HG03575 (cell line): ENCODE data around the gene SLC25A13.
A peak's percentile ranks its signal among the peaks of the same experiment; 100 is the strongest.
"Not testable (repeated sequence)": the region's sequence is repeated elsewhere in the genome, so short reads cannot be mapped to it uniquely, and the experiment has no call there.

Experiments used
- ATAC-seq: cut with Tn5 transposase; IDR thresholded peaks from one replicate; pipeline ENCODE4 v1.9.1; 2021; ENCODE audit not compliant: unreplicated experiment, insufficient number of reproducible peaks, low FRiP score; ENCODE audit errors: extremely low read depth

SLC25A13 gene

DNA sequence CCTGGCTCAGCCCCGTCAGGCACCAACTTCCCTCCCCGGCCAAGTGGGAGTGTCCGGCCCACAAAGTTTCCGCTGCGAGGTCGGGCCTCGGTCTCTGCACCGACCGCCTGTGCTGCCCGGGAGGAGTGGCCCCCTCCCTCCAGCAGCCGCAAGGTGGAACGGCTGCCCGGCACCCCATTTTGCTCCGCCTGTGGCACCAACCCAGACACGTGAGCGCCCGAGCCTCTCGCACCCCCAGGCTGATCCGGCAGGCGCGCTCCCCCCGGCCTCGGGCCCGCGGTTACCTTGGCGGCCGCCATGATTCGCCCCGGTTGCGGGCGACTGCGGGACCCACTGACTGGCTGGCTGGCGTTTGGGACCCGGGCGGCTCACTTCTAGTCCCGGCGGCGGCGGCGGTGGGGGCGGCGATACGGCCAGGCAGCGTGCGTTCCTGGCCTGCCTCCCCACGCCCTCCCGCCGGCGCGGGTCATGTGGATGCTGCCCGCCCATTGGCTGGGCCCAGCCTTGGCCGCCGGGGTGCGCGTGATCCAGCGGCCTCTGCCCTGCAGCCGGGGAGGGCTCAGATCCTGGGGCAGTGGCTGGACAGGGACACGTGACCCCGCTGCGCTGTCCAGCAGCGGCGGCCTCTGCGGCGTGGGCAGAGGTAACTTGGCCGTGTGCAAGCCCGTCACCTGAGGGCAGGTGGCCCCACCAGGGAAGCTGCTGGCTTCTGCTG is at the start of gene SLC25A13:
Gene SLC25A13 (minus strand): TSS at position 441 of the 715 bp plus-strand sequence. CDS start 142 bp downstream, at position 299.
- ATAC-seq = peak; percentile 28

DNA sequence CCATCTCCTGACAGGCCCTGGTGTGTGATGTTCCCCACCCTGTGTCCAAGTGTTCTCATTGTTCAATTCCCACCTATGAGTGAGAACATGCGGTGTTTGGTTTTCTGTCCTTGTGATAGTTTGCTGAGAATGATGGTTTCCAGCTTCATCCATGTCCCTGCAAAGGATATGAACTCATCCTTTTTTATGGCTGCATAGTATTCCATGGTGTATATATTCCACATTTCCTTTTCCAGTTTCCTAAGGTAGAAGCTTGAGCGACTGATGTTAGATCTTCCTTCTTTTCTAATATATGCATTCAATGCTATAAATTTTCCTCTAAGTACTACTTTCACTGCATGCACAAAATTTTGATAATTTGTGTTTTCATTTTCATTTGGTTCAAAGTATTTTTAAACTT is 44.0 kb upstream of the SLC25A13 start:
- not testable (repeated sequence) for ATAC-seq

GRCh38 chr7:96361116-96361857 is 39.4 kb upstream of the SLC25A13 start:
- no peak for ATAC-seq

DNA sequence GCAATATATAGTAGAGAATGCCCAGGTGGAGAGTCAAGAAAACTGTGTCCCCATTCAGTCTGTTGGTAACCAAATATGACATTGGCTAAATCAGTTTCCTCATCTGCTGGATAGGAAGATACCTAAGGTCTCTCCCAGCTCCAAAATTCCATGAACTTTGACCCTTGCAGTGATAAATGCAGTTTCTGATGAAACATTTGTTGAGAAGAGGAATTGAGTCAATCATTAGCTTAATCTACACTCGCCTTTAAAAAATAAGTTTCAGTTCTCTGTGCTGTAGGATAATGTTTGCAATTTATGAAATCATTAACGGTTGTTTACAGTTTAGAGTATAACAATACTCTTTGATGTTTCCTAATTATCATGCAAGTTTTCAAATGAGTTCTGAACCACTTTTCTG is 38.0 kb upstream of the SLC25A13 start:
- no peak for ATAC-seq

GRCh38 chr7:96358236-96358971 is 36.5 kb upstream of the SLC25A13 start:
- not testable (repeated sequence) for ATAC-seq

DNA sequence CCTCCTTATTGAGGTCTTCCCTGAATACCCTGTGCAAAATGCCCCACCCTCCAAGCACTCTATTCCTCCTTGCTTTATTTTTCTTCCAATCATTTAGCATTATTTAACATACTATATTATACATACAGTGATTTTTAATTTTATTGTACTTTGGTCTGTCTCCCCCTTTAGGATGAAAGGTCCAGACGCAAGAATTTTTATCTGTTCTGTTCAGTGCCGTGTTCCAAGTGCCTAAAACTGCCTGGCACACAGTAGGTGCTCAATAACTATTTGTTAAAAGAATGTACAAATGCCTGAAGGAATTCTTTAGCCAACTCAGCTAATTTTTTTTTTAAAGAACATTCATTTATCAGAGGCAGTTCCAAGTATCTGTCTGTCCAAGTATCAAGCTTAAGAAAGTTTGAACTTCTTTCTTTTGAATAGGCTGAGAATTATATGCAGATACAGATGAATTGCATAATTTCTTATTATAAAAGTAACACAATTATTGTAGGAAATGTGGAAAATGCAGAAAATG is 34.1 kb upstream of the SLC25A13 start:
- no peak for ATAC-seq

- no peak for ATAC-seq
Observed at GRCh38 chr7:96354881-96355280, 33.0 kb upstream of the SLC25A13 start.

DNA sequence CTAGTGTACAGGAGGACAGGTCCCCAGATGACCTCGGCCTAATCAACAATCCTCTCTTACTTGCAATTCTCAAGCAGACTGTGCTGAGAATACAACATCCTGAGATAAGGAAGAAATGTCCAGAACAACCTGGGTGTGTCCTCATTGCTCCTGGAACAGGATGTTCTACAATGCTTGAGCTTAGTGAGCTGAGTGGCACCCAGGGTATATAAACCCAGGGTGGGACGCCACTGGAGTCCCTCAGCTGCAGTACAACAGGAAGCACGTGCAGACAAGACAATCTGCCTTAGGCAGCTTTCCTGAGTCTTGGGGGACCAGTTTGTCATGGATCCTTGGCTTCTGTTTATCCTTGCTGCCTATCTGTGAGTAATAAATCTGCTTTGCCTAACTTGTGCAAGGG is 27.7 kb upstream of the SLC25A13 start:
- ATAC-seq = no peak

GRCh38 chr7:96347471-96347870 is 25.6 kb upstream of the SLC25A13 start:
- ATAC-seq = no peak

DNA sequence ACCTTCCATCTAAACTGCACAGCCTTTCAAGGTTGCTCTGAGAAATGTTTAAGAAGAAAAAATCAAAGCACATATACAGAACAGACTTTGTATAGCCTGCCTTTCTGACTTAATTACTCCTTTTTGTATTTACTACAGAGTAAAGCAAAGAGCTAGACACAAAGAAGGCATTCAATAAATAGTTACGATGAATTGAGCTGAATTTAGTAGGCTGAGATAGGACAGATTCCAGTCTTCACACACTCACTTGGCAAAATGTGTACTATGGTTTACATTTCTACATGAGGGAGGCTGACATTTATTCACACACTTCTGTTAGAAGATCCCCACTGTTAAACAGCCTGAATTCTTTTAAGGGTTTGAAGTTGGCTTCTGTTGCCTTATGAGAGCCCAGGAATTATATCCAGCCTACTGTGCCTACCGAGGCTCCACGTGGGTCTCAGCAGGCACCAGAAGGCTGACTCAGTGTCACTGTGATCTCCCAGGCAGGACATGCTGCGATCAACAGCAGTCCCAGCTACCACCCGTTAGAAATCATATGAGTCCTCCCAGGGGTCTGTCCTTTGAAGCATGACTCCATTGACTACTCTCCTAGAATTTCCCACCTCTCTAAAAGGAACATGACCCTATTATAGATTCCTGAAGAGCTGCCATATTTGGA is 24.5 kb upstream of the SLC25A13 start:
- ATAC-seq = no peak

GRCh38 chr7:96344236-96344635 is 22.3 kb upstream of the SLC25A13 start:
- no peak for ATAC-seq

- no peak for ATAC-seq
Observed at GRCh38 chr7:96342049-96342448, 20.2 kb upstream of the SLC25A13 start.

DNA sequence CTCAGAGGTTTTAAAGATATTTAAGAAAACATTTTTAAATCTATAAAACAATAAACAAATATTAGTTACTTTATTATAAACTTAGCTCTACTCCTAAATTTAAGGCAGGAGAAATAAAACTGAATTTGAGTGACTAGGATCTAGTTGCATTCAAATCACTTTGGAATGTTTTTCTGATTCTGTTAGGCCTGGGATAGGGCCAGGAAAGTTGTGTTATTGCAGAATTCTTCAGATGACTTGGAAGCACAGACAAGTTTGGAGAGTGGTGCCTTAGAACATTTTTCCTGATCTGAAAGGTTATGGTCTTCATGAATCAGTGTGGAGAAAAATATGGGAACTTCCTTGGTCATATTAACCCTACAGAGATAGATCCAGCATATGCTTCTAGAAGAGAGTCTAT is 15.6 kb upstream of the SLC25A13 start:
- ATAC-seq = no peak

DNA sequence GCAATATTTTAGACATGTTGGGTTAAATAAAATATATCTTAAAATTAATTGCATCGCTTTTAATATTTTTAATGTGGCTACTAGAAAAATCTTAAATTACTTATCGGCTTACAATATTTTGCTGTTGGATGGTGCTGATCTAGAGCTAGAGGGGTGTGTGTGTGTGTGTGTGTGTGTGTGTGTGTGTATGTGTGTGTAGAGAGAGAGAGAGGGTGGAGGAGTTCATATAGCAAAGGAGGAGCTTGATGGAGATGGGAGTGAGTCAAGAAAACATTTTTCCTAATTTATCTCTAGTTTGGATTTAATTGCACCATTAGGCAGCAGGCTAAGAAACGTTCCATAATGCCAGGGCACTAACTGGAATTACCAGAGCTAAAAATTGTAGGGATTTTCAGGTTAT is 10.4 kb upstream of the SLC25A13 start:
- ATAC-seq = no peak

- no peak for ATAC-seq
Observed at GRCh38 chr7:96331775-96332174, 9.9 kb upstream of the SLC25A13 start.

DNA sequence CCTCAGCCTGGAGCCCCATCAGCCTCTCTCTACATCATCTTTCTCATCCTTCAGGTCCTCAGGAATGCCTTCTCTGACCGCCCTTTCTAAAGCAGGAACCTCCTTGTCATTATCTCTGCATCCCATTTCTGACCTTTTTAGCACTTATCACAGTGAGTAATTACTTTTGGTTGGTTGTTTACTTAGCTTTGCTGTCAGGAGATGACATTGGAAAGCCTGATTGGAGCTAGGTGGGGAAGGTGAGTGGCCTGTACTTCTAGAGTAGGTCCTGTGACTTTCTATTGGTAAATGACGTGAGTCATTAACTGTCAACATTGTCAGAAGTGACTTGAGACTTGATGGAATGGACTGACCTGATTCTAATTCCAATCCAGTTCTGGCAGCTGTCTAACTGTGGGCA is 9.3 kb upstream of the SLC25A13 start:
- no peak for ATAC-seq

GRCh38 chr7:96330193-96330592 is 8.3 kb upstream of the SLC25A13 start:
- ATAC-seq = no peak

DNA sequence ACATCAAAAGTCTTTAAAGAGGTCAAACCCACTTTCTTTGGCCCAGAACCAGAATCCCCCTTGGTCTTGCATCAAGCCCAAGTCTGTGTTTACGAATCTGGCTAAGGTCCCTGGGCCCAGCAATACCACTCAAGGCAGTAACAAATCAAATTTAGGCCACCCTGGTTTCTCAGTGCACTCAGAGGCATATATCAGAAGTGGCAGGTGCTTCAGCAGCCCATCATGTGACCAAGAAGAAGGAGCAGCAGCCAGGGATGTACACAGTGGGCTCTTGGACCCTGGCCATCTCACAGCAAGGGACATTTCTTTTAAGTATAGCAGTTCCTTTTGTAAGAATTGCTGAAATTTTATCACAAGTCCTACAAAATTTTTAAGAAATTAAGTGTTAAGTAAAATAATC is 7.3 kb upstream of the SLC25A13 start:
- ATAC-seq = no peak

- ATAC-seq = no peak
Observed at GRCh38 chr7:96328016-96328415, 6.1 kb upstream of the SLC25A13 start.
